Brain microvascular endothelial cell (primary cell): ENCODE data around the gene MYO3B.

Source experiments
- DNase-seq: peaks from one replicate; pipeline ENCODE4 v3.0.0-alpha.2; 2020
- H3K27ac ChIP-seq: fragments of 250-450 bp; sonication (Bioruptor Pico); 2 replicates; pipeline ENCODE4 v1.5.1; 2020; ENCODE audit warnings: mild to moderate bottlenecking, moderate library complexity
- H3K27me3 ChIP-seq: fragments of 250-450 bp; sonication (Bioruptor Pico); replicated peaks from 2 replicates; pipeline ENCODE4 v1.5.1; 2020; ENCODE audit warnings: mild to moderate bottlenecking
- H3K36me3 ChIP-seq: fragments of 250-450 bp; sonication (Bioruptor Pico); replicated peaks from 2 replicates; pipeline ENCODE4 v1.5.1; 2020; ENCODE audit warnings: mild to moderate bottlenecking
- H3K4me3 ChIP-seq: 2 replicates; pipeline ENCODE4 v1.5.1; 2011; ENCODE audit warnings: low read depth, mild to moderate bottlenecking, control low read depth, low read length, moderate library complexity
- CTCF ChIP-seq: IDR thresholded peaks from 2 replicates; pipeline ENCODE4 v1.5.1; 2011; ENCODE audit warnings: low read depth, mild to moderate bottlenecking, moderate library complexity, low read length, control low read depth, inconsistent platforms; ENCODE audit errors: missing control alignments
- in situ Hi-C: cut with HindIII; loops from 2 replicates; pipeline ENCODE4 v1.10.0; 2017; ENCODE audit warnings: low sequenced_read_pairs, low pct_ligation_motif_present

MYO3B gene

DNA sequence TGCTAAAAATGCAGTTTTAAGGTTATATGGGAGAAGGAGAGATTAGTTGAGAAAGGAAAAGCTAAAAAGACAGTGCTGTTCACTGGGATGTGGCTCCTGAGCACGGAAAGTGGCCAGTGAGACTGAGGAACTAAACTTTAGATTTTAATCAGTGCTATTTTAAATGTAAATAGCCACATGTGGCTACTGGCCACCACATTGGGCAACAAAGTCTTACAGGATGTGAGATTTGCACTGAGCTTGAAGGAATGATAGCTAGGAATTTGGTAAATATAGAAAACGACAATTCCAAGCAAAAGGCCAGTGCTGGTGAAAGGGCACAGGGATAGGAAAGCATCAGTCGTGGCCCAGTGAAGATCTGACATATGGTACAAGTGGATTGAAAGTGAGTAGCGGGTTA lies 523.1 kb downstream of the MYO3B start:
- Histone ChIP-seq H3K36me3 (no peaks in the 10 kb centered on the region), H3K27ac (no peak overlapping the region), H3K27me3 (no peaks in the 10 kb centered on the region), H3K4me3 (no peak overlapping the region)
- TF ChIP-seq CTCF, result no peak
- in situ Hi-C loops, result loop anchor here (25.0 kb wide), 1 partner anchor 289 kb away; no protein-coding TSS in a partner anchor
- no peak for DNase-seq

- no peak for DNase-seq
- H3K27ac ChIP-seq, result no peak overlapping the region
- in situ Hi-C loops, result loop anchor here (25.0 kb wide), 1 partner anchor 292 kb away; no protein-coding TSS in a partner anchor
- H3K27me3 ChIP-seq, result peaks cover 7% of the 10 kb centered on the region
- no peak for TF ChIP-seq CTCF
- no peaks in the 10 kb centered on the region for H3K36me3 ChIP-seq
- H3K4me3 ChIP-seq, result no peak overlapping the region
Observed at GRCh38 chr2:170703776-170704476, 526.0 kb downstream of the MYO3B start.
